Stimulated activated CD8-positive, alpha-beta memory T cell treated with anti-CD3 and anti-CD28 coated beads, Interleukin-12 subunit alpha, Interleukin-12 subunit beta, amount 100 ng/mL, for 24 hours (primary cell): ENCODE data around the gene ZNRF2.

Source experiments
- DNase-seq: peaks from one replicate; pipeline ENCODE4 v3.0.0-alpha.2; 2020; ENCODE audit errors: extremely low read depth

Gene ZNRF2

DNA sequence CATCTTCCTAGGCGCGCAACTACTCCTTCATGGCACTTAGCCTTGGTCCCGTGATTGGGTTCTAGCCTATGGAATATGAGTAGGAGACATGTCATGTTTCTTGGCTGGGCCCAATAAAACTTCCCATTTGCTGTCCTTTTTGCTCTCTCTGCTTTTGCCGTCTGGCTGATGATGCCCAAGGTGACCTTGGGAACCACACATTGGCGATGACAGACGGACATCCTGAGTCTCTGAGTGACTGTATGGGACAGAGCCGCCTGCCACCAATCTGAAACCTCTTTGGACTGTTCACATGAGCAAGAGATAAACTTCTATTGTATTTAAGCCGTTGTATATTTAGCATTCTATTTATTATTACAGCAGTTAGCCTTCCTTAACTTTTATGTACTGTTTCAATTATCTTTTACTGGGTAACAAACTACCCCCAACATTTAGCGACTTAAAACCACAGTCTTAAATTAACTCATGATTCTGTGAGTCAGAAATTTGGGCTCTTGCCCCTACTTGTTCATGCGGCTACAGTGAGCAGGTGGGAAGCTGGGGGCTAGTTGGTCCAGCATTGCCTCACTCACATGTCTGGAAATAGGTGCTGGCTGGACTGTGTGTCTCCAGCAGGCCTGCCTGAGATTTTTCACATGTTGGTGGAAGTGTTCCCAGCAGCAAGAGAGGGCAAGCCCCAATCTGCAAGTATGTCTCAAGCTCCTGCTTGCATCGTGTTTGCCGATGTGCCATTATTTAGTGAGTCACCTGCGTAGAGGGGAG, 122.4 kb downstream of the ZNRF2 start:
- DNase-seq, result no peak

GRCh38 chr7:30411173-30411572, 126.8 kb downstream of the ZNRF2 start:
- DNase-seq, result no peak

DNA sequence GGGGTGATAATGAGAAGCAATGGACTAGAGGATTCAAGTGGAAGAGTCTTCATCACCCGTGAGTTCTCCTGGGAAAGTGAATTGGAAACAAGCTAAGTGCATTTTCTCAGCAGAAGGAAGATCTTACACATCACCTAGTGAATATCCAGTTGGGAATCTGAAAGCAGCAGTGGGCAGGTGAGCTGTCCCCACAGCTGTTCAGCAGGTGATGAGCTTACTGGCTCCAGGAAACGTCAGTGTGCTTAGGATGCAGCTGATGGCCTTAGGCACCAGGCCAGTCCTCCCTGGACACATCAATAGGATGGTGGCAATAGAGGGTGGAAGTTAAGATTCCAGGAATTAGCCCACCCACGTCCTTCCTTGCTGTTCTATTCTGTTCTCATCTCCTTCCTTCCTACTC, 127.5 kb downstream of the ZNRF2 start:
- DNase-seq, result no peak

DNA sequence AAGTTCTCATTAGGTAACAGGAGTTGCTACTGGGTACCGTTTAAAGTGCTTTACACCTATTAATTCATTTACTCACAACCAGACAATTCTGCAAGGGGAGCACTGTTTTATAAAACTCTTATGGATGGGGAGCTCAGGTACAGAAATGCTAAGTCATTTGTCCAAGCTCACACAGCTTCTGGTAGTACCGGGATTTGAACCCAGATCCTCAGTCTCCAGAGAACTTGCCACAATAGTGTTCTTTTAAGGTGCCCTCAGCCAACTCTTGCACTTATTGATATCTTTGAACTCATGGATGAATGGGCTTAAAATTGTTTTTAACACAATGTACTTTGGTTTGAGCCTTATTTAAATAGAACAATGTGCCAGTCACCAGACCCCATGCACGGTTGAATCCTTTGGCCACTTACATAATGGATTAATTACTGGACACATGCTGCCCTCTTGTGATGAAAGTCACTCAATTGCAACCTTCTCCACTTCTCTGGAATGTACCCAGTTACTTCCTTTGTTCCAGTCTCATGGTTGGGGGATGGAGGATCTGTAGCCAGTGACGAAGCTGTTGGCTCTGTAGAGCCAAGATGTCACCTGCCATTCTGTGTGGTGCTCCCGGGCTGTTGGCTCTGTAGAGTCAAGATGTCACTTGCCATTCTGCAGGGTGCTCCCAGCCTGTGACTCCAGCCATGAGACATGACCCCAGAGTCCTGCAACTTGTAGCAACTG, 128.5 kb downstream of the ZNRF2 start:
- no peak for DNase-seq

DNA sequence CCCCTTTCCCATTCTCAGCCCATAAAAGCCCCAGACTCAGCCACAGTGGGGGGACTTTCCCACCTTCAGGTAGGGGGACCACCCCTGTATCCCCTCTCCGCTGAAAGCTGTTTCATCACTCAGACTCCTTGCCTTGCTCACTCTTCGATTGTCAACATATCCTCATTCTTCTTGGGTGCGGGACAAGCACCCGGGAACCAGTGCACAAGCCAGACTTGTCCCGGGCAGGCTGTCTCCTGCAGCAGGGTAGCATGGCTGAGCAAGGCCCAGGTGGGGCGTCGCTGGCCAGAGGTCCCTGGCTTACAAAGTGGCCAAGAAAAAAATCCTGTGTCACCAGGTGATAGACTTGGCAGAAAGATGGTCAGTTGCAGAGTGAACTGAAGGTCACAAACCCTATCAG, 129.5 kb downstream of the ZNRF2 start:
- DNase-seq, result no peak
